Measurements from ENCODE around the gene EXOG. TPM values are rescaled to one million over a fixed set of nuclear protein-coding genes. Genes with fewer than 3 reads are reported as not detected.
A peak's percentile ranks its signal among the peaks of the same experiment; 100 is the strongest.

The EXOG gene, protein sequence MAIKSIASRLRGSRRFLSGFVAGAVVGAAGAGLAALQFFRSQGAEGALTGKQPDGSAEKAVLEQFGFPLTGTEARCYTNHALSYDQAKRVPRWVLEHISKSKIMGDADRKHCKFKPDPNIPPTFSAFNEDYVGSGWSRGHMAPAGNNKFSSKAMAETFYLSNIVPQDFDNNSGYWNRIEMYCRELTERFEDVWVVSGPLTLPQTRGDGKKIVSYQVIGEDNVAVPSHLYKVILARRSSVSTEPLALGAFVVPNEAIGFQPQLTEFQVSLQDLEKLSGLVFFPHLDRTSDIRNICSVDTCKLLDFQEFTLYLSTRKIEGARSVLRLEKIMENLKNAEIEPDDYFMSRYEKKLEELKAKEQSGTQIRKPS
- 10 to 100 TPM; 11.7 to 13.0 TPM for total RNA-seq

DNA sequence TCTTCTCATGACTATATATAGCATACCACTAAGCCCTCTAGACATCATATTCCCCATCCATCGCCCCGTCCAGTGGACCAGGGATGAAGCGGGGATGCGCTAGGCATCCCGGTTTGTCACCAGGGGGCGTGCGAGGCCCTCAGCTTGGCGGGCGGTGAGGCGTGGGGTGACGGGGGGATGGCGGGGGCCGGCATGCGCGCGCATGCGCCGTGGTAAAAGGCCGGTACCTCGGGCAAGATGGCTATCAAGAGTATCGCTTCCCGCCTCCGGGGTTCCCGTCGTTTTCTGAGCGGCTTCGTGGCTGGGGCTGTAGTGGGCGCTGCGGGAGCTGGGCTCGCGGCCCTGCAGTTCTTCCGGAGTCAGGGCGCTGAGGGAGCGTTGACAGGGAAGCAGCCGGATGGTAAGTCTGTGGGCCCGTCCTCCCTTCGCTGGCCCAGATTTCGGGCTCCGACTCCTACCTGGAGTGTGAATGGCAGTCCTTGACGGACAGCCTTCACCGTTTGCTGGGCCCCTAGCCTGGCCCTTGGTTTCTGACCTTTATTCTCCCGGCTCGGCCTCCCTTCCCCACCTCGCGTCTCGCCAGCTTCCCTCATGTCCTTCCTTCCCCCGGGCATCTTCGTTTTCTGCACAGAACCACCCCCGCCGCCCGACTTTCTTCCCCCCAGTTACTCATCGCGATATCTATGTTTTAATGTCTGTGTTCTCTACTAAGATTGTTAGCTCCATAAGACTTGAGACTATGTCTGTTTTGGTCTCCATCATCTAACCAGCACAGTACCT lies at the start of gene EXOG:
Gene EXOG, plus strand, starts transcription at position 210 of the 780 bp plus-strand sequence. Its CDS starts 28 bp downstream, at position 238.
- ChIA-PET POLR2A (interaction anchor here (0.7 to 1.2 kb wide), 4 partner anchors 41 to 359 kb away, joined by 3 to 4 read pairs (median 3); partner anchors contain the start of genes ACAA1 and OXSR1), CTCF (interaction anchor here (0.6 to 4.1 kb wide), 30 partner anchors 12 to 910 kb away, joined by 3 to 34 read pairs (median 4); partner anchors contain the start of genes RPSA and XYLB)
- Mint-ChIP-seq H3K27ac (peak within 1 kb of the TSS; percentile 91), H3K27me3 (no peaks in the 10 kb centered on the region), H3K4me1 (ENCODE audit: low read depth) (peaks cover 19% of the 10 kb centered on the region), H3K4me3 (peak within 1 kb of the TSS; percentile 97), H3K9me3 (no peaks in the 10 kb centered on the region), H3K36me3 (peaks cover 19% of the 10 kb centered on the region)
- intact Hi-C loops (cut with micrococcal nuclease) = loop anchor here (1.0 to 5.0 kb wide), 6 partner anchors 23 to 454 kb away; partner anchors contain the start of genes ACAA1, ACVR2B and XYLB
- peak; percentile 97 for DNase-seq

DNA sequence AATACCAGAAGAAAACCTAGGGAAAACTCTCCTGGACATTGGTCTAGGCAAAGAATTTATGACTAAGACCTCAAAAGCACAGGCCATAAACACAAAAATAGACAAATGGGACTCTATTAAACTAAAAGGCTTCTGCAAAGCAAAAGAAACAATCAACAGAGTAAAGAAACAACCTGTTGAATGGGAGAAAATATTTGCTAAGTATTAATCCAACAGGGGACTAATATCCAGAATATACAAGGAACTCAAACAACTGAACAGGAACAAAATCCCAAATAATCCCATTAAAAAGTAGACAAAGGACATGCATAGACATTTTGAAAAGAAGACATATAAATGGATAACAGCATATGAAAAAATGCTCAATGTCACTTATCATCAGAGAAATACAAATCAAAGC lies 49.3 kb upstream of the EXOG start:
- no peak for DNase-seq
- ChIA-PET POLR2A (no interaction called here), CTCF (interaction anchor here (1.6 kb wide), 1 partner anchor 100 kb away, joined by 4 read pairs; the partner anchor contains the start of gene XYLB)
- Mint-ChIP-seq H3K9me3 (no peaks in the 10 kb centered on the region), H3K27ac (no peak overlapping the region), H3K4me3 (no peak overlapping the region), H3K4me1 (ENCODE audit: low read depth) (no peaks in the 10 kb centered on the region), H3K27me3 (no peaks in the 10 kb centered on the region), H3K36me3 (peaks cover 2% of the 10 kb centered on the region)
- intact Hi-C loops (cut with micrococcal nuclease) = no loop called here

DNA sequence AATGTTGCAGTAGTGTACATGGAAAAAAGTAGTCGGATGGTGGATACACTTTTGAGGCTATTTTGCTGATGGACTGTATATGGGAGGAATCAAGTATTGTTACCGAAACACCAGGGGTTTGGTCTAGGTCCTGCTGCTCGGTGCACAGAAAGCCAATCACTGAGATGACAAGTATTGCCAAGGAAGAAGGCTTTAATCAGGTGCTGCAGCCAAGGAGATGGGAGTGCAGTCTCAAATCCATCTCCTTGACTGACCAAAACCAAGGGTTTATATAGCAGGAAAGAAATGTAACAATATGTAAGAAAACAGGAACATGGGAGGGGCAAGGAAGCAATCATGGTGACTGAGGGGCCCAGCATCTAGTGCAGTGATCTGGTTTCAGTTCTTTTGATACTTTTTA lies 45.3 kb upstream of the EXOG start:
- H3K27me3 Mint-ChIP-seq = no peaks in the 10 kb centered on the region
- no peak overlapping the region for H3K4me3 Mint-ChIP-seq
- intact Hi-C loops (cut with micrococcal nuclease) = no loop called here
- ChIA-PET POLR2A (no interaction called here), CTCF (no interaction called here)
- peaks cover 2% of the 10 kb centered on the region for H3K36me3 Mint-ChIP-seq
- H3K9me3 Mint-ChIP-seq = no peaks in the 10 kb centered on the region
- no peak for DNase-seq
- H3K4me1 Mint-ChIP-seq (ENCODE audit: low read depth) = peaks cover 2% of the 10 kb centered on the region
- H3K27ac Mint-ChIP-seq = no peak overlapping the region

DNA sequence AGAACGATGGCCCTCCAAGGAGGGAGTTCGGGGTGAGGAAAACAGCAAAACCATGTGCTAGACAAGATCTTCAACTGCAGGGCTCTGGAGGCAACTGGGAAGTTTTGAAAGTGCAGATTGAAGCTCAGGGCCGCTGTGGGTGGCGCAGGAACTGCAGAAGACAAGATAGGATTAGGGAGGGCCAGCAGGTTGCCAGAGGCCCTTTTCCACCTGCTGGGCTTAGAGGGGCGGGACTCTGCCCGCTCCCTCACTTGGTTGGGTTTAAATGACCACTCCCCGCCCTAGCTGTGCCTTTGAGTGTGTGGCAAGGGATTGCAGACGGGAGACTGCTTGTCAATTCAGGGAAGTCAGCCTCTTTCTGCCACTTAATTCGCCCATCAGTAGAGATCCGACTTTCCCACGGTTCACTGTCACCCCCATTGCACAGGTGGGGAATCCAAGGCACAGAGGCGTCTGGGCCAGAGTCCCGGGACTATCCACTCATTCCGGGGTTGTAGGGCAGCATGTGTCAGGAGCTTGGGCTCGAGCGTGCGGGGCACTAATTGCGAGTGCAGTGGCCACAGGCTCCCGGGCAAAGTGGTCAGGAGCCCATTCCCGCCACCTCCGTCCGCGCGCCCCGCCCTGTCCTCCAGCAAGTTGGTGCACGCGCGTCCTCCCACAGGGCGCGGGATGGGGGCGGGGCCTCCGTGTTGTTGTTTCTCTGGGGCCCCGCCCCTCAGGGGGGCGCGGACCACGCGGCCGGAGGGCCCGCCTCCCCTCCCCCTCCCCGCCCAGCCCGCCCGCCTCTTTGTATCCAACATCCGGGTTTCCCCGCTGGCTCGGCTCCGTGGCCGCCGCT lies 42.8 kb upstream of the EXOG start, which contains the start of gene ACVR2B:
Gene ACVR2B, plus strand, starts transcription at position 816 of the 838 bp plus-strand sequence. CDS start 433 bp downstream, outside the sequence.
- intact Hi-C loops (cut with micrococcal nuclease) = loop anchor here (1.0 kb wide), 2 partner anchors 43 to 316 kb away; partner anchors contain the start of genes ACAA1 and EXOG
- peak; percentile 82 for DNase-seq
- Mint-ChIP-seq H3K36me3 (peaks cover 2% of the 10 kb centered on the region), H3K4me1 (ENCODE audit: low read depth) (peaks cover 2% of the 10 kb centered on the region), H3K4me3 (peak within 1 kb of the TSS; percentile 96), H3K27ac (peak within 1 kb of the TSS; percentile 70), H3K9me3 (no peaks in the 10 kb centered on the region), H3K27me3 (no peaks in the 10 kb centered on the region)
- ChIA-PET POLR2A (interaction anchor here (1.4 kb wide), 1 partner anchor 106 kb away, joined by 3 read pairs; no protein-coding TSS in a partner anchor), CTCF (interaction anchor here (0.8 to 1.3 kb wide), 4 partner anchors 9 to 109 kb away, joined by 3 to 4 read pairs (median 4); partner anchors contain the start of gene XYLB)

DNA sequence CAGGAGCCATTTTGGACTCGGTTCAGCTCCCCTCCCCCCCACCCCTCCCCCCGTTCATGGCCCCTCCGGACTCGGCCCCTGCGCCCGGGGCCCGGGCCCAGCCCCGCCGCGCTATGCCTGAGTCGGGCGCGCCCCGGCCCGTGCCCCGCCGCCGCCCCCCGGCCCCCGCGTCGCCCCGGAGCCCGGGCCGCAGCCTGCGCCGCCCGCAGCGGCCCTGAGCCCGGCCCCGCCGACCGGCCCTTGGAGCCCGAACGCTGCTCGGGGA lies 42.3 kb upstream of the EXOG start:
- no peaks in the 10 kb centered on the region for H3K27me3 Mint-ChIP-seq
- ChIA-PET POLR2A (interaction anchor here (1.4 kb wide), 1 partner anchor 106 kb away, joined by 3 read pairs; no protein-coding TSS in a partner anchor), CTCF (interaction anchor here (0.8 to 1.2 kb wide), 2 partner anchors 9 to 26 kb away, joined by 3 read pairs; no protein-coding TSS in a partner anchor)
- H3K36me3 Mint-ChIP-seq = peaks cover 2% of the 10 kb centered on the region
- peaks cover 2% of the 10 kb centered on the region for H3K4me1 Mint-ChIP-seq (ENCODE audit: low read depth)
- peak overlapping the region; percentile 96 for H3K4me3 Mint-ChIP-seq
- no peak for DNase-seq
- no peaks in the 10 kb centered on the region for H3K9me3 Mint-ChIP-seq
- no peak overlapping the region for H3K27ac Mint-ChIP-seq
- intact Hi-C loops (cut with micrococcal nuclease) = loop anchor here (1.0 to 2.0 kb wide), 3 partner anchors 42 to 317 kb away; partner anchors contain the start of genes ACAA1, EXOG and XYLB

DNA sequence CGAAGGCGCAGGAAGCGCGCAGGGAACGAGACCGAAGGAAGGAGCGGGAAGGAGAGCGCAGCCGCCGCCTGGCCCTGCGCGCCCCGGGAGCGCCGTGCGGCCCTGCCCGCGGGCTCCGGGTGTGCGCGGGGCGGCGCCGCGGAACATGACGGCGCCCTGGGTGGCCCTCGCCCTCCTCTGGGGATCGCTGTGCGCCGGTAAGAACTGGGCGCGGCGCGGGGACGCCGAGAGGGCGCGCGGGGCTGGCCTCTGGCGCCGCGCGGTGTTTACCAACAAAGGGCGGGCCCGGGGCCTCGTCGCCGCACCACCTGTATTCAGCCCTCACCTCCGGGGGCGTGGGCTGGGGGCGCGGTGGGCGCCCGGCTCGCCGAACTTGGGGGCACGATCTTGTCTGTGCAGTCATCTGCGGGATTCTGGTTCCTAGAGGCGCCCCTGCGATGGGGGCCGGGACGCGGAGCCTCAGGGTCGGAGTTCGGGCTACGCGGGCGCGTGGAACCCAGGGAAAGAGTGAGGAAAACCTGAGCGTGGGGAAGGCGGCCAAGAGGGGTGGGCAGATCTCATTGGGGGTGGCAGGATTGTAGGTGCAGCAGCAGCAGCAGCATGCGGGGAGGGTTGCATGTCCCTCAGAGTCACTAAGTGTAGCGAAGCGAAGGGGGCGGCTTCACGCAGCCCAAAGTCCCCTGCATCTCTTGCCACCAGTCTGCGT lies 41.8 kb upstream of the EXOG start:
- Mint-ChIP-seq H3K27me3 (no peaks in the 10 kb centered on the region), H3K9me3 (no peaks in the 10 kb centered on the region), H3K4me1 (ENCODE audit: low read depth) (peaks cover 2% of the 10 kb centered on the region), H3K27ac (peak overlapping the region; percentile 70), H3K4me3 (peak overlapping the region; percentile 96), H3K36me3 (peaks cover 2% of the 10 kb centered on the region)
- ChIA-PET POLR2A (interaction anchor here (1.1 to 1.3 kb wide), 2 partner anchors 42 to 108 kb away, joined by 3 to 4 read pairs; partner anchors contain the start of genes EXOG and XYLB), CTCF (no interaction called here)
- peak; percentile 40 for DNase-seq
- intact Hi-C loops (cut with micrococcal nuclease) = loop anchor here (2.0 kb wide), 1 partner anchor 108 kb away; the partner anchor contains the start of gene XYLB

DNA sequence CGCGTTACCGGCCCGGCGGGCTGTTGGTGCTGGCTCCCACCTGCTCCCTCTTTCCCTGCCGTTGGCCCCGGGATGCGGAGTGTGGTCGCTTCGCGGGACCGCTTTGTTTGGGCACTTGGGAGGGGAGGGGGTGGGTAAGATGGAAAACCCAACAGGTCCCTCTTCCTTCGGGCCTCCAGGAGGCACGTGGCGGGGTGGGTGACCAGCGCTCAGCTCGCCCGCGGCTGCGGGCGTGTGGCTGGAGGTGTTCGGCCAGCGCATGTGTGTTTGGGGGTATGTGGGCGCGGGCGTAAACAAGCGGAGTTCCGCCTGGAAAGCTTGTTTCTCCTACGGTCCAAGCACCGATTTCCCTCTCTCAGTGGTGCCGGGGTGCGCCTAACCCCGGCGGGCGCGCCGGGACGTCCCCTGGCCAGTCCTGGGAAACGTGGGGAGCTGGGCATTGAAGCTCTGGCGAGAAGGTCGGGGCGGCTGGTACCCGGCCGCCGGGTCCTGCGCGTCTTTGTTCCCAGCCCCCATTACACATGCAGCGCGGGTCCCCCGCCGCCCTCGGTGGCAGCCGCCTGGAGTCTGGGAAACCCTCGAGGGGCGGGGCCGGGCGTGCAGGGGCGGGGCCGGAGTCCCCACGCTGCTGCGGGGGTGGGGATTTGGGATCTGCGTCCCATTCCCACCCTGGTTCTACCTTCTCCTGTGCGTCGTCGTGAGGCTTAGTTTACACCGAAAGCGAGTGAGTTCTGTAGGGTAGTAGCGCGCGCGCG lies 41.1 kb upstream of the EXOG start:
- H3K4me1 Mint-ChIP-seq (ENCODE audit: low read depth) = peaks cover 2% of the 10 kb centered on the region
- POLR2A ChIA-PET = interaction anchor here (1.1 to 1.3 kb wide), 3 partner anchors 41 to 337 kb away, joined by 3 to 4 read pairs (median 3); partner anchors contain the start of genes EXOG and XYLB
- intact Hi-C loops (cut with micrococcal nuclease) = loop anchor here (2.0 kb wide), 1 partner anchor 108 kb away; the partner anchor contains the start of gene XYLB
- CTCF ChIA-PET = interaction anchor here (1.6 to 2.0 kb wide), 2 partner anchors 25 to 66 kb away, joined by 6 to 8 read pairs; no protein-coding TSS in a partner anchor
- H3K27me3 Mint-ChIP-seq = no peaks in the 10 kb centered on the region
- peak overlapping the region; percentile 96 for H3K4me3 Mint-ChIP-seq
- H3K9me3 Mint-ChIP-seq = no peaks in the 10 kb centered on the region
- H3K27ac Mint-ChIP-seq = no peak overlapping the region
- DNase-seq = peak; percentile 61
- H3K36me3 Mint-ChIP-seq = peaks cover 2% of the 10 kb centered on the region

DNA sequence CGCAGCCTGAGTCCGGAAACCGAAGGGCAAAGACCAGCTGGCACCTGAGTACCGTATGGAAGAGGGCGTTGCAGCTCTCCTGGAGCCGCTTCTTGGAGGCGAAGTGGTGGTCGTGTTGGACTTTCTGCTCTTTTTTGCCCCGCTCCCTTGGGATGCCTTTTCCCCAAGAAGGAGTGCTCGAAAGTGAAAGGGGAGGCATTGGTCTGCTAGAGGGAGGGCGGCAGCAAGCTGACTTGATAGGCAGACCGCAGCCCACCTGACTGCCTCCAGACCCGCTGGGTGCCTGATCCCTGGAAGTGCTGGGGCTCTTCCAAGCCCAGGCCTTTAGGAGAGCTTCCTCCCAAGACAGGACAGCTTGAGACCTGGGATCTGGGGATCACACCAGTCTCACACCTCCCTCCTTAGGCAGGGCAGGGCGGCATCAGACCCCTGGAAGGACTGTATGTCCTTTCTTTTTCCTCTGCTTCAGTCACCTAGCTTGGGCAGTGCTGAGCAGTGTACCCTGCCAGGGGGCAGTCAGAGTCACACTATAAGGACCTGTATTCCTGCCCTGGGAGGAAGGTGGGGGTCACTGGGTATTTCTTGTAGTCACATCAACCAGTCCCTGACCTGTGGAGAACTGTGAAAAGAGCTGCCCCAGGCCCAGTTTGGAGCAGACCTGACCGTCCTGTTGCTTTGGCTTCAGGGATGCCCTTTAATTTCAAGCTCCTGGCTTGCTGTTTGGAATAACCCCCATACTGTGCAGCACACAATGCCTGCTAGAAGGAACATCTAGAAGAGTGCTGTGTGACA lies 40.3 kb upstream of the EXOG start:
- no peak for DNase-seq
- no peak overlapping the region for H3K27ac Mint-ChIP-seq

DNA sequence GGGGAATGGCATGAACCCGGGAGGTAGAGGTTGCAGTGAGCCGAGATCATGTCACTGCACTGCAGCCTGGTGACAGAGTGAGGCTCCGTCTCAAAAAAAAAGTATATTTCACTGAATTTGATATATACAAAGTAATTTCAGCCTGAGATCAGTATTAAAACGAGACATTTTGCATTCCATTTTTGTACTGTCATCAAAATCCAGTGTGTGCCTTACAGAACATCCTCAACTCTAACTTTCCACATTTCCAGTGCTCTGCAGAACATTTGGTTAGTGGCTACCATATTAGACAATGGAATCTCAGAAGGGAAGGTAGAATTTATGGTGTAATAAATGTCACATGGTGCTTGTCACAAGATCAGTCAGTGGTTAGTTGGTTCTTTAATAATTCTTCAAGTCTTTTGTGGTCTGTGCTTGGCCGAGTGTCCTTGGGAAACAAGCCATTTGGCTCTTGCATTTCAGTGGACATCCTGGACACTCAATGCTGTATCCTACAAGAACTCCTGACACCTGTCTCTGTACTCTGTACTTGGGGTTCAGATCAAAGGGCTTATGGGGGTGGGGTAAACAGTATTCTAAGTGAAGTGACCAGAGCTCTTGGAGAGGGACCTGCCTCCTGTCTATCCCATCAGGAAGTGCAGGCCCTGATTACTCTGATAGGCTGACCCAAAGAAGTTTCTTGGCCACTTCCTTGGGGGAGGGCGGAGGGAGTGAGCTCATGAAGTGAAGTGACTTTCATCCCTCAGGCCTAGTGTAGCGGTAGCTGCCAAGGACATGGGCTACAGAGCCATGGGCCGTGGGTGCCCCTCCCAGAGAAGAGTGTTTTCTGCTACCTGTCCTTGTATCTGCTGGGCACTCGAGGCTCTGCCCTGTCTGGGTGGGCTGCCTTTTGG lies 38.8 kb upstream of the EXOG start:
- peaks cover 2% of the 10 kb centered on the region for H3K4me1 Mint-ChIP-seq (ENCODE audit: low read depth)
- H3K4me3 Mint-ChIP-seq = no peak overlapping the region
- ChIA-PET POLR2A (no interaction called here), CTCF (interaction anchor here (1.2 kb wide), 1 partner anchor 110 kb away, joined by 3 read pairs; the partner anchor contains the start of gene XYLB)
- no peak for DNase-seq
- H3K9me3 Mint-ChIP-seq = no peaks in the 10 kb centered on the region
- no peaks in the 10 kb centered on the region for H3K27me3 Mint-ChIP-seq
- no peak overlapping the region for H3K27ac Mint-ChIP-seq
- H3K36me3 Mint-ChIP-seq = peaks cover 2% of the 10 kb centered on the region
- intact Hi-C loops (cut with micrococcal nuclease) = no loop called here

More for the DNA sequence above, 40.3 kb upstream of the EXOG start:
- Mint-ChIP-seq H3K9me3 (no peaks in the 10 kb centered on the region), H3K4me3 (peak overlapping the region; percentile 78), H3K4me1 (ENCODE audit: low read depth) (peaks cover 2% of the 10 kb centered on the region), H3K27me3 (no peaks in the 10 kb centered on the region), H3K36me3 (peaks cover 2% of the 10 kb centered on the region)
- ChIA-PET POLR2A (interaction anchor here (1.1 to 1.3 kb wide), 3 partner anchors 40 to 338 kb away, joined by 3 to 4 read pairs (median 3); partner anchors contain the start of genes EXOG and XYLB), CTCF (interaction anchor here (0.6 to 2.0 kb wide), 6 partner anchors 17 to 339 kb away, joined by 3 to 8 read pairs (median 4); partner anchors contain the start of gene XYLB)
- intact Hi-C loops (cut with micrococcal nuclease) = loop anchor here (2.0 kb wide), 1 partner anchor 109 kb away; the partner anchor contains the start of gene XYLB
